HepG2 (cell line): ENCODE measurements around the gene TMC8. TPM values are rescaled to one million over a fixed set of nuclear protein-coding genes. Genes with fewer than 3 reads are reported as not detected.

Source experiments
- ARNT ChIP-seq: fragments of 450-650 bp; IDR thresholded peaks from 2 replicates; pipeline ENCODE4 v1.6.1; 2017
- CSRNP1 ChIP-seq: sonication (generic); formaldehyde crosslinking; IDR thresholded peaks from 2 replicates; pipeline ENCODE4 v1.8.1; 2023; ENCODE audit warnings: mild to moderate bottlenecking, missing genetic modification reagents
- GATA4 ChIP-seq: sonication (generic); IDR thresholded peaks from 2 replicates; pipeline ENCODE4 v1.6.1; 2016; ENCODE audit warnings: antibody characterized with exemption, low read depth, borderline replicate concordance
- MAF1 ChIP-seq: sonication (generic); formaldehyde crosslinking; IDR thresholded peaks from 2 replicates; pipeline ENCODE4 v1.5.0; 2020; ENCODE audit warnings: missing genetic modification reagents, borderline replicate concordance
- MXD1 ChIP-seq: sonication (generic); formaldehyde crosslinking; IDR thresholded peaks from 2 replicates; pipeline ENCODE4 v1.4.0; 2020; ENCODE audit warnings: mild to moderate bottlenecking, missing genetic modification reagents
- NBN ChIP-seq: fragments of 450-650 bp; conservative IDR thresholded peaks from 2 replicates; pipeline ENCODE4 v1.6.1; 2017
- NFKB2 ChIP-seq: sonication (generic); formaldehyde crosslinking; IDR thresholded peaks from 2 replicates; pipeline ENCODE4 v1.4.0; 2020; ENCODE audit warnings: missing genetic modification reagents, borderline replicate concordance
- PATZ1 ChIP-seq: sonication (generic); formaldehyde crosslinking; IDR thresholded peaks from 2 replicates; pipeline ENCODE4 v1.4.0; 2020; ENCODE audit warnings: missing genetic modification reagents
- PRDM10 ChIP-seq: sonication (generic); formaldehyde crosslinking; IDR thresholded peaks from 2 replicates; pipeline ENCODE4 v1.4.0; 2020; ENCODE audit warnings: low read depth, missing genetic modification reagents
- RAD51 ChIP-seq: fragments of 450-650 bp; IDR thresholded peaks from 2 replicates; pipeline ENCODE4 v1.6.1; 2016; ENCODE audit warnings: borderline replicate concordance
- SALL2 ChIP-seq: sonication (generic); formaldehyde crosslinking; IDR thresholded peaks from 2 replicates; pipeline ENCODE4 v1.8.1; 2023; ENCODE audit warnings: mild to moderate bottlenecking, missing genetic modification reagents, inconsistent platforms
- ZBED4 ChIP-seq: sonication (generic); formaldehyde crosslinking; IDR thresholded peaks from 2 replicates; pipeline ENCODE4 v1.4.0; 2020; ENCODE audit warnings: missing genetic modification reagents, borderline replicate concordance
- ZNF124 ChIP-seq: sonication (generic); formaldehyde crosslinking; IDR thresholded peaks from 2 replicates; pipeline ENCODE4 v1.4.0; 2020; ENCODE audit warnings: missing genetic modification reagents
- ZNF260 ChIP-seq: sonication (generic); formaldehyde crosslinking; IDR thresholded peaks from 2 replicates; pipeline ENCODE4 v1.4.0; 2020; ENCODE audit warnings: missing genetic modification reagents, low read depth, mild to moderate bottlenecking, borderline replicate concordance
- ZNF30 ChIP-seq: sonication (generic); formaldehyde crosslinking; IDR thresholded peaks from 2 replicates; pipeline ENCODE4 v1.5.0; 2020; ENCODE audit warnings: mild to moderate bottlenecking, missing genetic modification reagents
- ZSCAN31 ChIP-seq: sonication (generic); formaldehyde crosslinking; IDR thresholded peaks from 2 replicates; pipeline ENCODE4 v1.5.0; 2020; ENCODE audit warnings: low read depth, mild to moderate bottlenecking, missing genetic modification reagents
- polyA plus RNA-seq, 8 experiments: library from polyadenylated mRNA; depleted of rRNA in 3 of 8; stranded (reverse) in 7 of 8; unstranded in 1 of 8; fragments of >200 nt; fragmentation: Illumina TruSeq in 4 of 8; extraction: Trizol in 4 of 8; gene quantifications; 2 replicates each; pipeline versions ENCODE4 v1.2.1 to v1.2.3, GENCODE V29; 2011 to 2016; ENCODE audit warnings: low read depth in 4 of 8, missing spikeins in 1 of 8, mixed read lengths in 1 of 8; ENCODE audit not compliant: insufficient read depth in 1 of 8
- total RNA-seq, 5 experiments: library from RNA; depleted of rRNA; stranded (reverse); fragments of >200 nt; fragmentation: Illumina TruSeq; extraction: Trizol; gene quantifications; 2 replicates each; pipeline ENCODE4 v1.2.3, GENCODE V29; 2016; ENCODE audit warnings: low read depth in 1 of 5

Gene TMC8
- total and polyA plus RNA-seq, 2 of the 13 experiments (the other 11 are each of a cell fraction or from before 2014, with no cell fraction given): 0.53 to 7.8 TPM

- TF ChIP-seq ZBED4 (CRISPR knock-in tag) (0 out of 2 replicates have a peak, but pooled peaks have one; percentile 65), NBN (no peak), ZNF260 (CRISPR knock-in tag) (no peak), ZNF124 (no peak), SALL2 (CRISPR knock-in tag) (0 out of 2 replicates have a peak, but pooled peaks have one; percentile 27), PRDM10 (CRISPR knock-in tag) (no peak), ZNF30 (CRISPR knock-in tag) (peak; percentile 55; the same call in 1 of the 2 replicates), CSRNP1 (CRISPR knock-in tag) (no peak; the same call in 1 of the 2 replicates), PATZ1 (CRISPR knock-in tag) (peak; percentile 96), ARNT (no peak), NFKB2 (CRISPR knock-in tag) (peak; percentile 42; the same call in 1 of the 2 replicates), MAF1 (no peak), RAD51 (peak; percentile 76; the same call in 1 of the 2 replicates), ZSCAN31 (CRISPR knock-in tag) (peak; percentile 66; the same call in 1 of the 2 replicates), GATA4 (peak; percentile 21; the same call in 1 of the 2 replicates), MXD1 (peak; percentile 79; the same call in 1 of the 2 replicates)
Measured at GRCh38 chr17:78128551-78129350, 1.8 kb upstream of the TMC8 start, which contains the start of gene TMC6 (continued).
